ENCODE results near the gene BLTP3B.

DNA sequence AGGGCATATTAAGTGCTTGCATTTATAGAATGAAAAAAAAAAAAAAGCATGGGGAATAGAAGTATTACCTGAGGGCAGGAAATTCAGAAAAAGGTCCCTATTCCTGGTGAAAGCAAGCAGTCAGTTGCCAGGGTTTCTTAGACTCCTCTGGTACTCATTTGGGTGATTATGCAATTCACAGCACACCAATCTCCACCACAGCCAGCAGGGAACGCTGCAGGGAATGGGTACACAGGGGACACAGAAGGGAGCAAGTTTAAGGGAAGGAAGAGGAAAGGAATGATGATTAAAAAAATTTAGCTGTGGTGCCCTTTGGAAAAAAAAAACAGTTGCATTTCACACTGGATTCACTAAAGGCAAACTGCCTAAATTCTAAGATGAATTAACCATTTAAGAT is 14.2 kb downstream of the BLTP3B start:
- TF ChIP-seq, protein P1, sequence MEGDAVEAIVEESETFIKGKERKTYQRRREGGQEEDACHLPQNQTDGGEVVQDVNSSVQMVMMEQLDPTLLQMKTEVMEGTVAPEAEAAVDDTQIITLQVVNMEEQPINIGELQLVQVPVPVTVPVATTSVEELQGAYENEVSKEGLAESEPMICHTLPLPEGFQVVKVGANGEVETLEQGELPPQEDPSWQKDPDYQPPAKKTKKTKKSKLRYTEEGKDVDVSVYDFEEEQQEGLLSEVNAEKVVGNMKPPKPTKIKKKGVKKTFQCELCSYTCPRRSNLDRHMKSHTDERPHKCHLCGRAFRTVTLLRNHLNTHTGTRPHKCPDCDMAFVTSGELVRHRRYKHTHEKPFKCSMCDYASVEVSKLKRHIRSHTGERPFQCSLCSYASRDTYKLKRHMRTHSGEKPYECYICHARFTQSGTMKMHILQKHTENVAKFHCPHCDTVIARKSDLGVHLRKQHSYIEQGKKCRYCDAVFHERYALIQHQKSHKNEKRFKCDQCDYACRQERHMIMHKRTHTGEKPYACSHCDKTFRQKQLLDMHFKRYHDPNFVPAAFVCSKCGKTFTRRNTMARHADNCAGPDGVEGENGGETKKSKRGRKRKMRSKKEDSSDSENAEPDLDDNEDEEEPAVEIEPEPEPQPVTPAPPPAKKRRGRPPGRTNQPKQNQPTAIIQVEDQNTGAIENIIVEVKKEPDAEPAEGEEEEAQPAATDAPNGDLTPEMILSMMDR (IDR thresholded peaks at IDR 0.05) = no peak
- TF ChIP-seq EMX1 (CRISPR knock-in tag; IDR thresholded peaks at IDR 0.05) (no peak), SP1 (CRISPR knock-in tag; conservative IDR thresholded peaks at IDR 0.05) (no peak), NR2C2 (CRISPR knock-in tag; IDR thresholded peaks at IDR 0.05) (no peak), FOXJ3 (CRISPR knock-in tag; IDR thresholded peaks at IDR 0.05; ENCODE audit: borderline replicate concordance) (no peak), CBFB (CRISPR knock-in tag; IDR thresholded peaks at IDR 0.05; ENCODE audit: low read depth) (no peak), ETV6 (CRISPR knock-in tag; IDR thresholded peaks at IDR 0.05) (no peak), MYBL2 (CRISPR knock-in tag; IDR thresholded peaks at IDR 0.05) (no peak), SMAD4 (CRISPR knock-in tag; IDR thresholded peaks at IDR 0.05) (no peak)
- TF ChIP-seq, protein P2, sequence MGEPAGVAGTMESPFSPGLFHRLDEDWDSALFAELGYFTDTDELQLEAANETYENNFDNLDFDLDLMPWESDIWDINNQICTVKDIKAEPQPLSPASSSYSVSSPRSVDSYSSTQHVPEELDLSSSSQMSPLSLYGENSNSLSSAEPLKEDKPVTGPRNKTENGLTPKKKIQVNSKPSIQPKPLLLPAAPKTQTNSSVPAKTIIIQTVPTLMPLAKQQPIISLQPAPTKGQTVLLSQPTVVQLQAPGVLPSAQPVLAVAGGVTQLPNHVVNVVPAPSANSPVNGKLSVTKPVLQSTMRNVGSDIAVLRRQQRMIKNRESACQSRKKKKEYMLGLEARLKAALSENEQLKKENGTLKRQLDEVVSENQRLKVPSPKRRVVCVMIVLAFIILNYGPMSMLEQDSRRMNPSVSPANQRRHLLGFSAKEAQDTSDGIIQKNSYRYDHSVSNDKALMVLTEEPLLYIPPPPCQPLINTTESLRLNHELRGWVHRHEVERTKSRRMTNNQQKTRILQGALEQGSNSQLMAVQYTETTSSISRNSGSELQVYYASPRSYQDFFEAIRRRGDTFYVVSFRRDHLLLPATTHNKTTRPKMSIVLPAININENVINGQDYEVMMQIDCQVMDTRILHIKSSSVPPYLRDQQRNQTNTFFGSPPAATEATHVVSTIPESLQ (CRISPR knock-in tag; IDR thresholded peaks at IDR 0.05) = no peak
- TF ChIP-seq, protein P3, sequence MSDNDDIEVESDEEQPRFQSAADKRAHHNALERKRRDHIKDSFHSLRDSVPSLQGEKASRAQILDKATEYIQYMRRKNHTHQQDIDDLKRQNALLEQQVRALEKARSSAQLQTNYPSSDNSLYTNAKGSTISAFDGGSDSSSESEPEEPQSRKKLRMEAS (CRISPR knock-in tag; IDR thresholded peaks at IDR 0.05) = no peak
- TF ChIP-seq, protein P4, sequence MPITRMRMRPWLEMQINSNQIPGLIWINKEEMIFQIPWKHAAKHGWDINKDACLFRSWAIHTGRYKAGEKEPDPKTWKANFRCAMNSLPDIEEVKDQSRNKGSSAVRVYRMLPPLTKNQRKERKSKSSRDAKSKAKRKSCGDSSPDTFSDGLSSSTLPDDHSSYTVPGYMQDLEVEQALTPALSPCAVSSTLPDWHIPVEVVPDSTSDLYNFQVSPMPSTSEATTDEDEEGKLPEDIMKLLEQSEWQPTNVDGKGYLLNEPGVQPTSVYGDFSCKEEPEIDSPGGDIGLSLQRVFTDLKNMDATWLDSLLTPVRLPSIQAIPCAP (CRISPR knock-in tag; IDR thresholded peaks at IDR 0.05) = no peak
- TF ChIP-seq, protein P5, sequence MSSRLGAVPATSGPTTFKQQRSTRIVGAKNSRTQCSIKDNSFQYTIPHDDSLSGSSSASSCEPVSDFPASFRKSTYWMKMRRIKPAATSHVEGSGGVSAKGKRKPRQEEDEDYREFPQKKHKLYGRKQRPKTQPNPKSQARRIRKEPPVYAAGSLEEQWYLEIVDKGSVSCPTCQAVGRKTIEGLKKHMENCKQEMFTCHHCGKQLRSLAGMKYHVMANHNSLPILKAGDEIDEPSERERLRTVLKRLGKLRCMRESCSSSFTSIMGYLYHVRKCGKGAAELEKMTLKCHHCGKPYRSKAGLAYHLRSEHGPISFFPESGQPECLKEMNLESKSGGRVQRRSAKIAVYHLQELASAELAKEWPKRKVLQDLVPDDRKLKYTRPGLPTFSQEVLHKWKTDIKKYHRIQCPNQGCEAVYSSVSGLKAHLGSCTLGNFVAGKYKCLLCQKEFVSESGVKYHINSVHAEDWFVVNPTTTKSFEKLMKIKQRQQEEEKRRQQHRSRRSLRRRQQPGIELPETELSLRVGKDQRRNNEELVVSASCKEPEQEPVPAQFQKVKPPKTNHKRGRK (CRISPR knock-in tag; IDR thresholded peaks at IDR 0.05; ENCODE audit: borderline replicate concordance) = no peak
